Measurements from ENCODE around the gene SCARF1. TPM values are rescaled to one million over a fixed set of nuclear protein-coding genes. Genes with fewer than 3 reads are reported as not detected.

The SCARF1 gene
- total RNA-seq, 1 donor from 2014 or later, result 10.9 TPM

Other genes starting within 250 kb of the SCARF1 start
- gene YWHAE, start 245.5 kb downstream of the SCARF1 start, total RNA-seq, result 582 TPM
- 43.4 TPM for gene CRK, start 189.5 kb downstream of the SCARF1 start, total RNA-seq
- 209 TPM for gene MYO1C, start 153.0 kb downstream of the SCARF1 start, total RNA-seq
- gene INPP5K, start 129.1 kb downstream of the SCARF1 start, total RNA-seq, result 34.2 TPM
- 49.9 TPM for gene PITPNA, start 82.9 kb downstream of the SCARF1 start, total RNA-seq
- gene SLC43A2, start 16.9 kb downstream of the SCARF1 start, total RNA-seq, result 4.8 TPM
- gene RILP, start 4.1 kb upstream of the SCARF1 start, total RNA-seq, result 49.8 TPM
- gene PRPF8, start 39.1 kb upstream of the SCARF1 start, total RNA-seq, result 162 TPM
- gene TLCD2, start 64.6 kb upstream of the SCARF1 start, total RNA-seq, result 2.6 TPM
- gene WDR81, start 79.0 kb upstream of the SCARF1 start, total RNA-seq, result 7.2 TPM
- gene SERPINF2, start 97.1 kb upstream of the SCARF1 start, total RNA-seq, result 1.2 TPM
- 163 TPM for gene SERPINF1, start 116.3 kb upstream of the SCARF1 start, total RNA-seq
- gene SMYD4, start 184.2 kb upstream of the SCARF1 start, total RNA-seq, result 8.8 TPM
- gene RPA1, start 184.3 kb upstream of the SCARF1 start, total RNA-seq, result 76.7 TPM